ENCODE data around the gene AGRN. TPM values are rescaled to one million over a fixed set of nuclear protein-coding genes. Genes with fewer than 3 reads are reported as not detected.

AGRN gene
- total and polyA plus RNA-seq, 2 of the 4 experiments (the other 2 are of a cell fraction), result 8.1 to 115 TPM

- Histone ChIP-seq H4K8ac (ENCODE audit: low read depth in 2 of 2, low read length in 2 of 2) (no peak overlapping the region), H2BK5ac (ENCODE audit: low read depth, low read length, poor library complexity, severe bottlenecking) (no peak overlapping the region), H3K27me3 (ENCODE audit: control insufficient read depth, insufficient read depth, low read length) (no peaks in the 10 kb centered on the region), H3K4ac (ENCODE audit: low read depth, low read length) (no peak overlapping the region), H2BK20ac (ENCODE audit: low read depth, low read length) (no peak overlapping the region), H3K18ac (ENCODE audit: low read depth, low read length) (no peak overlapping the region), H3K79me1 (ENCODE audit: low read depth in 1 of 2, low read length in 2 of 2) (no peaks in the 10 kb centered on the region), H4K20me1 (ENCODE audit: insufficient read depth, low read length) (no peaks in the 10 kb centered on the region), H2BK15ac (ENCODE audit: low read depth, low read length) (no peak overlapping the region), H2BK120ac (ENCODE audit: low read depth, low read length) (no peak overlapping the region), H3K4me3 (ENCODE audit: insufficient read depth, low read depth, low read length) (no peak overlapping the region), H2AFZ (replicated peaks; ENCODE audit: low read length, poor library complexity) (no peak overlapping the region), H3K9ac (ENCODE audit: low read depth, low read length) (no peak overlapping the region), H3K14ac (replicated peaks; ENCODE audit: low read depth, low read length) (no peak overlapping the region), H3K9me3 (ENCODE audit: control insufficient read depth, insufficient read depth, low read length) (no peaks in the 10 kb centered on the region), H4K91ac (ENCODE audit: insufficient read depth, low read depth, low read length) (no peak overlapping the region), H3K4me1 (ENCODE audit: control insufficient read depth, insufficient read depth, low read length) (no peaks in the 10 kb centered on the region), H4K5ac (ENCODE audit: low read depth, low read length) (no peak overlapping the region), H3K56ac (ENCODE audit: extremely low read depth, insufficient read depth, low read length) (no peak overlapping the region), H3K9me1 (ENCODE audit: insufficient read depth, low read length) (0 out of 2 replicates have a peak, but pooled peaks cover 3% of the 10 kb centered on the region), H2AK5ac (ENCODE audit: low read depth, low read length) (no peak overlapping the region), H3K23ac (ENCODE audit: low read depth, low read length) (no peak overlapping the region), H3K4me2 (ENCODE audit: low read depth, low read length) (no peak overlapping the region), H3K36me3 (ENCODE audit: control insufficient read depth, insufficient read depth, low read length) (no peaks in the 10 kb centered on the region), H3K27ac (ENCODE audit: insufficient read depth, low read length) (no peak overlapping the region), H2AK9ac (replicated peaks; ENCODE audit: low read depth, low read length, poor library complexity) (no peak overlapping the region)
- DNase-seq, result no peak
- ChIA-PET CTCF (no interaction called here), POLR2A (ENCODE audit: unreplicated experiment) (no interaction called here)
- intact Hi-C loops (cut with micrococcal nuclease), result no loop called here
- no peak for ATAC-seq (ENCODE audit: low read depth)
- in situ Hi-C loops (cut with MboI; ENCODE audit: low sequenced_read_pairs), result no loop called here
- TF ChIP-seq CEBPB (IDR thresholded peaks at IDR 0.05; ENCODE audit: low read depth, low read length), result no peak
- WGBS, 2 experiments (ENCODE audit: extremely low coverage in 2 of 2, insufficient read length in 1 of 2), result 93% methylated on average over 8 of the region's 14 CpGs; no CpG with 5 or more reads in 1 of the 2 experiments
- BruUV-seq (replicated peaks), result no TSS peak
- dilution Hi-C loops (cut with HindIII; ENCODE audit: low sequenced_read_pairs, unreplicated experiment), result no loop called here
Measured at GRCh38 chr1:1092894-1093609, 73.1 kb downstream of the AGRN start.

Measured in IMR-90 (cell line).